ENCODE results near the gene MTCL1. TPM values are rescaled to one million over a fixed set of nuclear protein-coding genes. Genes with fewer than 3 reads are reported as not detected.

The MTCL1 gene
- total and polyA plus RNA-seq, 2 of the 8 experiments (the other 6 are each of a cell fraction or from before 2014, with no cell fraction given) = 16.6 to 60.8 TPM

DNA sequence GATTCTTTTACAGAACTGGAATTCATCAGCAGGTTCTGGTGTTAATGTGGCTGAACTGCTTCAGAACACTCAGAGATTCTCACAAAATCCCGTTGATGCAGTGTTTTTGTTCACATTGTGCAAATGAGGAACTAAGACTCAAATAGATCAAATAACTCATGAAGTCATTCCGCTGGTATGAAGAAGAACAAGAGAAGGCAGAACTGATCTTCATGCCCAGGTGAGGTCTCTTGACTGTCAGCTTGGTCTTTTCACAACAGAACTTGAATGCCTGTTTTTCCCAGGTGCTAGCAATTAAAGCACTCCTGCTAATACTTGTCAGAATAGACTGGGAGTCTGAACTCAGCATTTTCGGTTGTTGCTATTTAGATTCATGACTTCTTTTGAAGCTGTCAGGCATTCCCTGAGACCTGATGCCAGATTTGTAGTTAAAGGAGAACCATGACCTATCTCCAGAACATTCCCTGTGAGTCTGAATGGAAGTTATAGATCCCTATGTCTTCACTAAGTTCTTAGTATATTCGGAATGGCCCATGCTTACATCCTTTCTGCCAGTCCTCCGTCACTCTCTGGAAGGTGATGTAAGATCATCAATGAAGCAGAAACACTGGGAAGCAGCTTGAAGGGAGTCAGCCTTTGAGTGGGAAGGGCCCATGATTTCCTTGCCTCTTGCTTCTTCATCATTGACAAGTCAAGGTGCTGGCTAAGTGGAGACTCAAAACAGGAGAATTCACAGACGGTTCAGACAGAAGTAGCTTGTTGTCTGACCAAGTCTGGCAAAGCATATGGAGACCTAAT, 155.7 kb downstream of the MTCL1 start:
- 88% methylated on average over 6 of the region's 6 CpGs; no CpG with 5 or more reads in 1 of the 2 experiments for WGBS, 2 experiments (ENCODE audit: extremely low coverage in 1 of 2, insufficient coverage in 1 of 2, insufficient read length in 1 of 2, insufficient replicate concordance in 2 of 2, low coverage in 1 of 2, low lambda C conversion rate in 2 of 2, missing lambda C conversion rate in 1 of 2)

More for the DNA sequence above, 155.7 kb downstream of the MTCL1 start:
- H2BK20ac ChIP-seq (ENCODE audit: low read length) = no peak overlapping the region
- TF ChIP-seq CTBP2 (IDR thresholded peaks at IDR 0.05; ENCODE audit: borderline replicate concordance, insufficient read depth, insufficient read length, low read length) = no peak
- no peak for TF ChIP-seq SP2 (IDR thresholded peaks at IDR 0.05; ENCODE audit: low read length)
- TF ChIP-seq RAD21 (IDR thresholded peaks at IDR 0.05 in 1 of 2, conservative IDR thresholded peaks at IDR 0.05 in 1 of 2; ENCODE audit: low read depth in 2 of 2, low read length in 2 of 2) = no peak
- H2BK120ac ChIP-seq (replicated peaks; ENCODE audit: low read depth, low read length) = no peak overlapping the region
- no peak overlapping the region for H4K91ac ChIP-seq (replicated peaks; ENCODE audit: insufficient read length, low read length)
- no peak overlapping the region for H2AK5ac ChIP-seq (ENCODE audit: low read depth, low read length)
- no peak overlapping the region for H4K5ac ChIP-seq (ENCODE audit: insufficient read length, low read depth, low read length)
- no peak overlapping the region for H2BK5ac ChIP-seq (ENCODE audit: low read depth, low read length)
- H3K4ac ChIP-seq (replicated peaks; ENCODE audit: insufficient read length, low read depth, low read length) = no peak overlapping the region
- H3K18ac ChIP-seq (ENCODE audit: extremely low read depth, low read length) = no peak overlapping the region
- no peak overlapping the region for H4K8ac ChIP-seq (ENCODE audit: extremely low read depth, insufficient read depth, low read length)
- no peaks in the 10 kb centered on the region for H3K79me1 ChIP-seq (ENCODE audit: low read depth, low read length)
- ChIA-PET POLR2A (ENCODE audit: partially characterized antibody) (no interaction called here), CTCF (ENCODE audit: partially characterized antibody) (no interaction called here)
- no peak overlapping the region for H2AFZ ChIP-seq (ENCODE audit: low read length)
- no peak overlapping the region for H3K4me2 ChIP-seq (ENCODE audit: insufficient read depth in 1 of 2, low read depth in 2 of 2, low read length in 2 of 2)
- H3K9ac ChIP-seq (replicated peaks in 1 of 4; ENCODE audit: extremely low read depth in 1 of 4, low read depth in 3 of 4, low read length in 3 of 4) = no peak overlapping the region
- no peak overlapping the region for H2BK12ac ChIP-seq (ENCODE audit: low read depth, low read length)
- no peak for FAIRE-seq
- H3K9me3 ChIP-seq (ENCODE audit: insufficient read depth in 2 of 2, low read depth in 1 of 2, low read length in 1 of 2) = no peaks in the 10 kb centered on the region; a peak in 1 of 4 replicates
- H3K27me3 ChIP-seq (replicated peaks in 1 of 4; ENCODE audit: control insufficient read depth in 3 of 4, extremely low read depth in 1 of 4, insufficient read depth in 3 of 4, low read length in 3 of 4) = no peaks in the 10 kb centered on the region
- H3K23me2 ChIP-seq (ENCODE audit: low read depth, low read length) = no peaks in the 10 kb centered on the region
- no peak overlapping the region for H3K23ac ChIP-seq (ENCODE audit: insufficient read length)
- no peaks in the 10 kb centered on the region for H4K20me1 ChIP-seq (replicated peaks in 1 of 2; ENCODE audit: control insufficient read depth in 1 of 2, insufficient read depth in 2 of 2, low read length in 2 of 2)
- no peaks in the 10 kb centered on the region; a peak in 3 of 7 replicates for H3K4me1 ChIP-seq (replicated peaks in 1 of 4; ENCODE audit: control insufficient read depth in 3 of 4, insufficient read depth in 4 of 4, low read length in 3 of 4)
- H3K27ac ChIP-seq (ENCODE audit: low read depth, low read length) = no peak overlapping the region
- no peaks in the 10 kb centered on the region for H3K36me3 ChIP-seq (ENCODE audit: control insufficient read depth in 2 of 4, insufficient read depth in 4 of 4, low read length in 3 of 4)
- no peak overlapping the region for H2BK15ac ChIP-seq (ENCODE audit: low read length)
- no peak overlapping the region for H3K56ac ChIP-seq (replicated peaks; ENCODE audit: insufficient read length, low read depth, low read length)
- H3K14ac ChIP-seq (ENCODE audit: insufficient read length) = no peak overlapping the region
- no peak overlapping the region for H3K4me3 ChIP-seq (ENCODE audit: extremely low read depth in 1 of 4, insufficient read depth in 2 of 4, low read depth in 3 of 4, low read length in 4 of 4)
- no peaks in the 10 kb centered on the region for H3K79me2 ChIP-seq (ENCODE audit: control insufficient read depth in 1 of 2, insufficient read depth in 2 of 2, low read length in 2 of 2)
- no peak for DNase-seq (ENCODE audit: low read depth in 1 of 2, low spot score in 2 of 2)
